Trophoblast cell (in vitro differentiated cells and primary cell): ENCODE results near the gene NDRG4.
A peak's percentile ranks its signal among the peaks of the same experiment; 100 is the strongest.
"Not testable (repeated sequence)": the region's sequence is repeated elsewhere in the genome, so short reads cannot be mapped to it uniquely, and the experiment has no call there.

Experiments
- DNase-seq, 2 donors: peaks; one replicate each; pipeline ENCODE4 v3.0.0-alpha.2; 2016
- H2AFZ ChIP-seq: 2 replicates; pipeline ENCODE4 v1.6.1; 2013; ENCODE audit warnings: low read length, moderate library complexity, mild to moderate bottlenecking; ENCODE audit not compliant: insufficient read depth, poor library complexity
- H2AK5ac ChIP-seq: 2 replicates; pipeline ENCODE4 v1.6.1; 2013; ENCODE audit warnings: mild to moderate bottlenecking, low read length
- H2BK120ac ChIP-seq: 2 replicates; pipeline ENCODE4 v1.6.1; 2013; ENCODE audit warnings: low read length, mild to moderate bottlenecking, moderate library complexity; ENCODE audit not compliant: insufficient read depth, poor library complexity
- H2BK12ac ChIP-seq: 2 replicates; pipeline ENCODE4 v1.6.1; 2013; ENCODE audit warnings: mild to moderate bottlenecking, low read length, moderate library complexity
- H2BK5ac ChIP-seq: 2 replicates; pipeline ENCODE4 v1.6.1; 2013; ENCODE audit warnings: low read length, low read depth, moderate library complexity, mild to moderate bottlenecking; ENCODE audit not compliant: poor library complexity
- H3K14ac ChIP-seq: 2 replicates; pipeline ENCODE4 v1.6.1; 2013; ENCODE audit warnings: mild to moderate bottlenecking, low read length
- H3K18ac ChIP-seq: 2 replicates; pipeline ENCODE4 v1.6.1; 2013; ENCODE audit warnings: mild to moderate bottlenecking, low read length
- H3K23ac ChIP-seq: 2 replicates; pipeline ENCODE4 v1.6.1; 2013; ENCODE audit warnings: low read length
- H3K27ac ChIP-seq: 2 replicates; pipeline ENCODE4 v1.5.1; 2013; ENCODE audit warnings: low read depth, mild to moderate bottlenecking, inconsistent platforms, low read length, moderate library complexity
- H3K27me3 ChIP-seq: 2 replicates; pipeline ENCODE4 v1.6.1; 2013; ENCODE audit warnings: inconsistent platforms, mild to moderate bottlenecking, low read length, moderate library complexity; ENCODE audit not compliant: insufficient read depth
- H3K36me3 ChIP-seq, 2 experiments: 1 replicate in 1 of 2; 2 replicates in 1 of 2; pipeline ENCODE4 v1.6.1; 2013; ENCODE audit warnings: low read length in 2 of 2, mild to moderate bottlenecking in 2 of 2, moderate library complexity in 1 of 2; ENCODE audit not compliant: insufficient read depth in 2 of 2, control insufficient read depth in 1 of 2
- H3K4ac ChIP-seq: 2 replicates; pipeline ENCODE4 v1.6.1; 2013; ENCODE audit warnings: low read depth, mild to moderate bottlenecking, low read length, moderate library complexity
- H3K4me1 ChIP-seq, 2 experiments: 1 replicate in 1 of 2; 2 replicates in 1 of 2; pipeline ENCODE4 v1.6.1; 2013; ENCODE audit warnings: low read length in 2 of 2, mild to moderate bottlenecking in 2 of 2, moderate library complexity in 1 of 2; ENCODE audit not compliant: insufficient read depth in 2 of 2, control insufficient read depth in 1 of 2
- H3K4me2 ChIP-seq: 2 replicates; pipeline ENCODE4 v1.6.1; 2013; ENCODE audit warnings: inconsistent platforms, mild to moderate bottlenecking, low read length, moderate library complexity
- H3K4me3 ChIP-seq: 2 replicates; pipeline ENCODE4 v1.5.1; 2013; ENCODE audit warnings: mild to moderate bottlenecking, low read depth, low read length, inconsistent platforms
- H3K79me1 ChIP-seq: one replicate; pipeline ENCODE4 v1.6.1; 2013; ENCODE audit warnings: low read length
- H3K79me2 ChIP-seq: 2 replicates; pipeline ENCODE4 v1.6.1; 2013; ENCODE audit warnings: low read length, mild to moderate bottlenecking; ENCODE audit not compliant: control insufficient read depth, insufficient read depth, poor library complexity
- H3K9ac ChIP-seq: 2 replicates; pipeline ENCODE4 v1.6.1; 2013; ENCODE audit warnings: mild to moderate bottlenecking, low read length
- H3K9me3 ChIP-seq: 2 replicates; pipeline ENCODE4 v1.6.1; 2013; ENCODE audit warnings: low read depth, mild to moderate bottlenecking, control low read depth, inconsistent platforms, low read length; ENCODE audit not compliant: insufficient read depth
- H4K12ac ChIP-seq: 2 replicates; pipeline ENCODE4 v1.6.1; 2013; ENCODE audit warnings: low read depth, mild to moderate bottlenecking, low read length, moderate library complexity
- H4K8ac ChIP-seq: 2 replicates; pipeline ENCODE4 v1.6.1; 2013; ENCODE audit warnings: low read depth, mild to moderate bottlenecking, low read length, moderate library complexity
- H4K91ac ChIP-seq: one replicate; pipeline ENCODE4 v1.6.1; 2013; ENCODE audit warnings: low read depth, mild to moderate bottlenecking, low read length, moderate library complexity
- WGBS: extraction: QIAGEN DNeasy Blood & Tissue Kit; methylation state at CpG from one replicate; pipeline ENCODE4 v1.1.7; 2013; ENCODE audit warnings: missing lambda C conversion rate; ENCODE audit not compliant: insufficient read length, insufficient coverage; ENCODE audit errors: extremely low coverage; 5-methylcytosine and 5-hydroxymethylcytosine counted together

Gene NDRG4

GRCh38 chr16:58487566-58488351 lies 12.2 kb upstream of the NDRG4 start:
- no peak overlapping the region for H2BK12ac ChIP-seq
- H3K18ac ChIP-seq = no peak overlapping the region
- H4K12ac ChIP-seq = peak overlapping the region; percentile 13
- H3K79me2 ChIP-seq = no peaks in the 10 kb centered on the region
- H2BK120ac ChIP-seq = no peak overlapping the region
- no peak overlapping the region for H3K9ac ChIP-seq
- H3K4ac ChIP-seq = no peak overlapping the region
- H3K4me2 ChIP-seq = peak overlapping the region; percentile 19
- H3K14ac ChIP-seq = no peak overlapping the region
- H4K91ac ChIP-seq = no peak overlapping the region
- H2BK5ac ChIP-seq = no peak overlapping the region
- no peak overlapping the region for H4K8ac ChIP-seq
- no peak overlapping the region for H3K27ac ChIP-seq
- peak; percentile 61 to 86 for DNase-seq
- no peak overlapping the region for H2AK5ac ChIP-seq
- WGBS = no CpG with 5 or more reads among the region's 43 CpGs
- no peak overlapping the region for H3K23ac ChIP-seq
- no peaks in the 10 kb centered on the region for H3K79me1 ChIP-seq
- peak overlapping the region; percentile 20 for H3K4me3 ChIP-seq
- no peaks in the 10 kb centered on the region for H3K9me3 ChIP-seq
- H3K4me1 ChIP-seq = peaks cover 0 to 2% of the 10 kb centered on the region in 2 experiments
- H3K27me3 ChIP-seq = no peaks in the 10 kb centered on the region
- H3K36me3 ChIP-seq = no peaks in the 10 kb centered on the region
- peak overlapping the region; percentile 55 for H2AFZ ChIP-seq

DNA sequence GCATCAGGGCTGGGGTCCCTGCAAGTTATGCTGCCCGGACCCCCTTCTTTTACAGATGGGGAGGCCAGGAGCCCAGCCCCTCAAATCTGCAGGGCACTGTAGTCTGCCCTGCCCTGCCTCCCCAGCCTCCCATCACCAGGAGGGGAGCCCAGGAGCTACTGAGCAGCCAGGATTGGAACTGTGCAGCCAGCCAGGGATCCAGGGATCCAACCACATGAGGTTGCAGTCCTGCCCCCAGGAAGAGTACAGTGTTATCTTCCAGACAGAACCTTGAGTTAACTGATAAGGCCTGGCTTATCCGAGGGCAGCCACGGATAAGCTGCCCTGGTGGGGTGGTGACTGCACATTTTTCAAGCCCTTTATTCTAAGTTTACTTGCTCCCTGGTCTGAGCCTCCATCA lies 11.4 kb upstream of the NDRG4 start:
- Histone ChIP-seq H2BK5ac (no peak overlapping the region), H4K12ac (no peak overlapping the region), H3K4me1 (peaks cover 0 to 2% of the 10 kb centered on the region in 2 experiments), H2AFZ (no peak overlapping the region), H3K18ac (no peak overlapping the region), H3K4me2 (no peak overlapping the region), H2BK120ac (no peak overlapping the region), H4K91ac (no peak overlapping the region), H3K23ac (no peak overlapping the region), H2BK12ac (no peak overlapping the region), H3K27ac (no peak overlapping the region), H3K79me2 (no peaks in the 10 kb centered on the region), H3K9ac (no peak overlapping the region), H3K9me3 (no peaks in the 10 kb centered on the region), H4K8ac (no peak overlapping the region), H3K79me1 (no peaks in the 10 kb centered on the region), H3K4ac (no peak overlapping the region), H3K36me3 (no peaks in the 10 kb centered on the region), H3K14ac (no peak overlapping the region), H2AK5ac (no peak overlapping the region), H3K4me3 (no peak overlapping the region), H3K27me3 (no peaks in the 10 kb centered on the region)
- no peak for DNase-seq
- no CpG with 5 or more reads among the region's 3 CpGs for WGBS

- no peak for DNase-seq
- H3K4me1 ChIP-seq = peaks cover 0 to 2% of the 10 kb centered on the region in 2 experiments
- no peaks in the 10 kb centered on the region for H3K9me3 ChIP-seq
- no CpG with 5 or more reads among the region's 4 CpGs for WGBS
- H3K36me3 ChIP-seq = no peaks in the 10 kb centered on the region
- no peak overlapping the region for H4K12ac ChIP-seq
- no peak overlapping the region for H3K4ac ChIP-seq
- H3K4me3 ChIP-seq = no peak overlapping the region
- H3K79me2 ChIP-seq = no peaks in the 10 kb centered on the region
- no peak overlapping the region for H4K91ac ChIP-seq
- no peak overlapping the region for H2BK120ac ChIP-seq
- no peak overlapping the region for H3K9ac ChIP-seq
- no peak overlapping the region for H2AFZ ChIP-seq
- H3K79me1 ChIP-seq = no peaks in the 10 kb centered on the region
- no peak overlapping the region for H4K8ac ChIP-seq
- H3K27me3 ChIP-seq = no peaks in the 10 kb centered on the region
- no peak overlapping the region for H2BK12ac ChIP-seq
- H2AK5ac ChIP-seq = no peak overlapping the region
- no peak overlapping the region for H3K23ac ChIP-seq
- no peak overlapping the region for H3K14ac ChIP-seq
- no peak overlapping the region for H2BK5ac ChIP-seq
- H3K4me2 ChIP-seq = no peak overlapping the region
- no peak overlapping the region for H3K27ac ChIP-seq
- H3K18ac ChIP-seq = no peak overlapping the region
Observed at GRCh38 chr16:58490065-58490464, 9.9 kb upstream of the NDRG4 start.

DNA sequence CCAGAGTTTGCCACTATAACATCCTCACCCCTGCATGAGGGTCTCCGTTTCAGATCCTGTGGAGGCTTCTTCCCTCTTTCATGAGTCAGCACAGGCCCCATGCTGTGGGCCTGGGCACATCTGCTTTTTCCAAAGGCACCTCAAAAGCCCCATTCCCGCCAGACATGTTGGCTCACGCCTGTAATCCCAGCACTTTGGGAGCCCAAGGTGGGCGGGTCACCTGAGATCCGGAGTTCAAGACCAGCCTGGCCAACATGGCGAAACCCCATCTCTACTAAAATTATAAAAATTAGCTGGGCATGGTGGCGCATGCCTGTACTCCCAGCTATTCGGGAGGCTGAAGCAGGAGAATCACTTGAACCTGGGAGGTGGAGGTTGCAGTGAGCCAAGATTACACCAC lies 9.4 kb upstream of the NDRG4 start:
- not testable (repeated sequence) for H3K36me3 ChIP-seq, H2AFZ ChIP-seq, H3K18ac ChIP-seq, DNase-seq, H3K4me1 ChIP-seq, H3K9ac ChIP-seq, H4K12ac ChIP-seq, H3K23ac ChIP-seq, H2BK120ac ChIP-seq, H3K4me3 ChIP-seq, H3K4ac ChIP-seq, H3K79me1 ChIP-seq, H4K91ac ChIP-seq, H3K27ac ChIP-seq, H3K14ac ChIP-seq, H3K79me2 ChIP-seq, H3K4me2 ChIP-seq, H2BK12ac ChIP-seq, H3K9me3 ChIP-seq, H2AK5ac ChIP-seq, H3K27me3 ChIP-seq, H4K8ac ChIP-seq, H2BK5ac ChIP-seq
- WGBS = no CpG with 5 or more reads among the region's 8 CpGs
